ENCODE data around the gene SCGN.

- TF ChIP-seq TAF1 (IDR thresholded peaks at IDR 0.05; ENCODE audit: low read depth) (no peak), YY1 (IDR thresholded peaks at IDR 0.05; ENCODE audit: low read depth) (no peak), REST (IDR thresholded peaks at IDR 0.05; ENCODE audit: low read depth) (no peak), EP300 (IDR thresholded peaks at IDR 0.05; ENCODE audit: borderline replicate concordance) (no peak), RAD21 (IDR thresholded peaks at IDR 0.05; ENCODE audit: low read depth) (no peak), FOXM1 (IDR thresholded peaks at IDR 0.05; ENCODE audit: borderline replicate concordance, low read depth) (no peak), TEAD4 (IDR thresholded peaks at IDR 0.05) (no peak), CREB1 (IDR thresholded peaks at IDR 0.05; ENCODE audit: low read depth) (no peak), MAX (IDR thresholded peaks at IDR 0.05) (no peak), ZBTB7A (IDR thresholded peaks at IDR 0.05; ENCODE audit: low read depth) (no peak)
Measured at GRCh38 chr6:25669413-25669812, 17.4 kb downstream of the SCGN start.
